Body of pancreas (tissue), 4 donors: ENCODE measurements around the gene HOXD12. TPM values are rescaled to one million over a fixed set of nuclear protein-coding genes. Genes with fewer than 3 reads are reported as not detected.

Source experiments
- ATAC-seq: fragments of 150-250 bp; one replicate; pipeline ENCODE4 v1.9.1; 2016
- DNase-seq, 4 donors: peaks; one replicate each; pipeline ENCODE4 v3.0.0-alpha.2; 2019
- H3K27ac ChIP-seq, 4 donors: fragments of 200-600 bp; sonication (generic); 1 replicate in 3 of 4; 2 replicates in 1 of 4; pipeline versions ENCODE4 v1.5.1 to v1.6.1; 2016 to 2019; ENCODE audit warnings: mild to moderate bottlenecking in 1 of 4, mixed read lengths in 1 of 4, moderate library complexity in 1 of 4
- H3K27me3 ChIP-seq, 2 donors: fragments of 200-600 bp; sonication (generic); one replicate each; pipeline ENCODE4 v1.6.0; 2016; ENCODE audit warnings: mild to moderate bottlenecking in 1 of 2
- H3K36me3 ChIP-seq, 2 donors: fragments of 200-600 bp; sonication (generic); replicated peaks in 1 of 2; 2 replicates each; pipeline ENCODE4 v1.5.1; 2016; ENCODE audit warnings: low read depth in 2 of 2; ENCODE audit not compliant: insufficient read depth in 1 of 2
- H3K4me1 ChIP-seq: fragments of 200-600 bp; sonication (generic); one replicate; pipeline ENCODE4 v1.6.0; 2016
- H3K4me3 ChIP-seq, 2 donors: fragments of 200-600 bp; sonication (generic); 1 replicate in 1 of 2; 2 replicates in 1 of 2; pipeline ENCODE4 v1.5.1; 2016 to 2019
- H3K9me3 ChIP-seq, 3 donors: fragments of 200-600 bp; sonication (generic); 1 replicate in 2 of 3; 2 replicates in 1 of 3; pipeline ENCODE4 v1.5.1; 2016
- CTCF ChIP-seq, 7 experiments: fragments of 450-650 bp in 4 of 7; fragments of 200-600 bp in 3 of 7; sonication (generic) in 3 of 7; IDR thresholded peaks; one replicate each; pipeline ENCODE4 v1.5.1; 2016 to 2019; ENCODE audit warnings: antibody characterized with exemption in 7 of 7
- POLR2A ChIP-seq, 3 donors: fragments of 450-650 bp; IDR thresholded peaks; one replicate each; pipeline ENCODE4 v1.6.1; 2016; ENCODE audit warnings: antibody characterized with exemption in 3 of 3, mild to moderate bottlenecking in 2 of 3
- WGBS, 2 donors: methylation state at CpG; one replicate each; pipeline ENCODE4 v1.1.5; 2017; 5-methylcytosine and 5-hydroxymethylcytosine counted together
- intact Hi-C: fragments of 100-400 bp; cut with DNase I; formaldehyde crosslinking; loops from one replicate; pipeline ENCODE4 v1.15.1; 2023
- total RNA-seq, 2 donors: library from RNA; depleted of rRNA; stranded (reverse); fragments of >200 nt; gene quantifications; one replicate each; pipeline ENCODE4 v1.1.0, GENCODE V29; 2016

Gene HOXD12
- total RNA-seq, 2 donors from 2014 or later: not detected

DNA sequence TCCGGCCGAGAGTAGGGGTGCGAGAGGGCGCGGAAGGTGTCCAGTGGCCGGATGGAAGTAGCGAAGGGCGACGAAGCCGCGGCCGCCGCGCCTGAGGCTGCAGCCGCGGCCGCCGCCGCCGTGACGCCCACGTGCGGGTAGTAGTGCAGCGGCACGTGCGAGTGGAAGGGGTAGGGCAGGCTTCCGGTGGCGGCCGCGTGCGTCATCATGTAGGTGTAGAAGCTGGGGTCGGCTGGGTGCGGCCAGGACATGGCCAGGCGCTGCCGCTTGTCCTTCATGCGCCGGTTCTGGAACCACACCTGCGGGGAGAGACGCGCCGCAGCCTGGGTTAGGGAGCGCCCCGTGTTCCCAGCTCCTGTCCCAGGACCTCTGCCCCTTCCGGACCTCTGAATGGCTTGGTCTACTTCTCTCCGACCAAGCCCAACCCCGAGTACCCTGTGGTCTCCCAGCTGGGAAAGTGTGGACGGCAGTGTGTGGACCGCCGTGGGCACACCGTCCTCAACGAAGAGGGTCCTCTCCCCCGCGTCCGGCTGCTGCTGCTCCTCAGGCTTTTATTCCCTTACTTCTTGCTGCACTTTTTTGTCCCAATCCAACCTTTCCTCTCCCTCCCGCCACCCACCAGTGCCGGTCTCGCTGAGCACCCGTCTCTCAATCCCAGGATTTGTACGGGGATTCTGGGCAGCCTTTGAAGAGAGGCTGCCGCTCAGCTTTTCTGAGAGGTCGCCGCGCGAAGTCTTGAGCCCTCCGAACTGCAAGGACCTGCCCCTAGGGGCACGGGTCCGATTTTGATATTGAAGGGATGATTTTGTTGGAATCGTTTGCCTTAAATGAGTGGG lies 18.8 kb upstream of the HOXD12 start:
- ATAC-seq (peak; percentile 35), DNase-seq (no peak)
- H3K4me3 ChIP-seq: no peak overlapping the region
- 7 to 14% methylated on average over 24 to 67 of the region's 68 CpGs for WGBS, 2 donors
- H3K4me1 ChIP-seq: peaks cover 27% of the 10 kb centered on the region
- no peak overlapping the region for H3K27ac ChIP-seq
- no peak for TF ChIP-seq POLR2A (IDR thresholded peaks at IDR 0.05)
- no peak for TF ChIP-seq CTCF (IDR thresholded peaks at IDR 0.05)
- no peaks in the 10 kb centered on the region for H3K36me3 ChIP-seq
- peaks cover 0 to 8% (median 0%) of the 10 kb centered on the region in 3 donors for H3K9me3 ChIP-seq
- H3K27me3 ChIP-seq: peaks cover 0 to 85% of the 10 kb centered on the region in 2 donors
- intact Hi-C loops: loop anchor here (10.0 kb wide), 1 partner anchor 716 kb away; no protein-coding TSS in a partner anchor

DNA sequence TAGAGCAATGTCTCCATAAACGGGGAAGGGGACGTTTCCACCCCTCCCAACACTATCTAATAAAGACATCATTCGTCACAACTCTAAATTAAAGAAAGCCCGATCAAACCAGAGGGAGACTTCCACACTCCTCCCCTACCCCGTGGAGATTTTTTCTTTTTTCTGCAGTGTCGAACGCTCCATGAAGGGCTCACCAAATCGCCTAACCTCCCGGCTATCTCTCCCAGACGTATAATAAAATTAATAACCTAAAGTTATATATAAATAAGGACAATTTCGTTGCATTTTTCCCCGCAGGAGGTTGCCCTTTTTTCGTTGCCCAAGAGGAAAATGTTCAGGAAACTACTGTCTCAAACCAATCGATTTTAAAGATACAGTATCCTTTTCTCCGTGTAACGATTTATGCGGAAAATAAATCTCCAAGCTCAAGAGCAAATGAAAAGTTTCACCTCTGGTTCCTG lies 18.2 kb upstream of the HOXD12 start:
- ATAC-seq (no peak), DNase-seq (no peak)
- Histone ChIP-seq H3K4me1 (peaks cover 34% of the 10 kb centered on the region), H3K27me3 (peaks cover 0 to 88% of the 10 kb centered on the region in 2 donors), H3K4me3 (no peak overlapping the region), H3K36me3 (no peaks in the 10 kb centered on the region), H3K9me3 (peaks cover 0 to 8% (median 0%) of the 10 kb centered on the region in 3 donors), H3K27ac (no peak overlapping the region)
- TF ChIP-seq POLR2A (IDR thresholded peaks at IDR 0.05): no peak
- TF ChIP-seq CTCF (IDR thresholded peaks at IDR 0.05): no peak
- intact Hi-C loops: loop anchor here (10.0 kb wide), 1 partner anchor 717 kb away; no protein-coding TSS in a partner anchor
- WGBS, 2 donors: 5 to 10% methylated on average over 17 of the region's 17 CpGs

DNA sequence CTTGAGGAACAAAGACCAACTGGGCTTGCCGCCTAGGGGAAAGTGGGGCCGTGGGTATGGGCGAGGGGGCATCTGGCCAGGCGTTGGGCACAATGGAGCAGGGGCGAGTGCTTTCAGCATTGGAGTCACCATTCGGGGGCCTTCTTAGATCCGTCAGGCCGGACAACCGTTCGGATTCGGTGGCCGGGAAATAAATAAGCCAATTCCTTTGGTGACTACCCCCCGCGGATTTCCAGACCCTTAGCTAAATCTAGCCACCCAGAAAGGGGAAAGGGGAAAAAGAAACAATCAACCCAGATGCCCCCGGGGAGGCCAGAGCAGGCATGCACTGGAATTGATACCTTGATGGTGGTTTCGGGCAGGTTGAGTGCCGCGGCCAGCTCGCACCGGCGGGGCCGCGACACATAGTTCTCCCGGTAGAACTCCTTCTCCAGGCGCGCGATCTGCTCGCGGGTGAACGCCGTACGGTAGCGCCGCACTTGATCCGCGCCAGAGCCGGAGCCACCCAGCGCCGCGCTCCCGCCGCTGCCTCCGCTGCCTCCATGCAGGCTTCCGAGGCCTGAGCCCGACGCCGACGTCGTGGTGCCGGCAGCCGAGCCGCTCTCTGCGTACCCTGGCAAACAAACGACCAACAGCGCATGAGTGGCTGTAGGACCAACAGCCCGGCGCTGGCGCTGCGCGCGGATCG lies 17.6 kb upstream of the HOXD12 start:
- peaks cover 0 to 89% of the 10 kb centered on the region in 2 donors for H3K27me3 ChIP-seq
- WGBS, 2 donors: 7 to 9% methylated on average over 19 to 61 of the region's 62 CpGs
- ATAC-seq (no peak), DNase-seq (no peak)
- intact Hi-C loops: loop anchor here (10.0 kb wide), 1 partner anchor 717 kb away; no protein-coding TSS in a partner anchor
- no peaks in the 10 kb centered on the region for H3K36me3 ChIP-seq
- no peak overlapping the region for H3K4me3 ChIP-seq
- H3K4me1 ChIP-seq: peaks cover 34% of the 10 kb centered on the region
- peaks cover 0 to 8% (median 0%) of the 10 kb centered on the region in 3 donors for H3K9me3 ChIP-seq
- H3K27ac ChIP-seq: no peak overlapping the region
- TF ChIP-seq POLR2A (IDR thresholded peaks at IDR 0.05) (no peak), CTCF (IDR thresholded peaks at IDR 0.05) (no peak)

DNA sequence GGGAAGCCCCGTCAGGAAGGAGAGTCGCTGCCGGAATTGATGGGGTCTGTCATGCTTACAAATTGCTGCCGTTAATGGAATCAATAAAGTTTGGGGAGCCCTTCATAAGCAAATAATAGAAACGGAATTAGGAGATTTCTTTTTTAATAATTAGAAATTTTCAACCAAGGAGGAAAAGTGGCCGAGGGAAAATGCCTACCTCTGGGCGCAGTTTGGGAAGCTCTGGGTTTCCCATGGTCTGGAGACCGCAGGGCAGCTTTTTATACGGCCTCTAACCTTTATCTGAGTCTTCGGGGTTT lies 17.1 kb upstream of the HOXD12 start:
- 7 to 11% methylated on average over 10 of the region's 10 CpGs for WGBS, 2 donors
- ATAC-seq (no peak), DNase-seq (no peak)
- H3K27ac ChIP-seq: no peak overlapping the region
- intact Hi-C loops: loop anchor here (10.0 kb wide), 1 partner anchor 718 kb away; no protein-coding TSS in a partner anchor
- H3K4me3 ChIP-seq: no peak overlapping the region
- peaks cover 0 to 8% (median 0%) of the 10 kb centered on the region in 3 donors for H3K9me3 ChIP-seq
- H3K4me1 ChIP-seq: peaks cover 34% of the 10 kb centered on the region
- TF ChIP-seq POLR2A (IDR thresholded peaks at IDR 0.05): no peak
- no peak for TF ChIP-seq CTCF (IDR thresholded peaks at IDR 0.05)
- no peaks in the 10 kb centered on the region for H3K36me3 ChIP-seq
- peaks cover under 1 to 89% of the 10 kb centered on the region in 2 donors for H3K27me3 ChIP-seq
